Measurements from ENCODE around the gene ST6GALNAC4. TPM values are rescaled to one million over a fixed set of nuclear protein-coding genes. Genes with fewer than 3 reads are reported as not detected.

ST6GALNAC4 gene
- total and polyA plus RNA-seq, 9 of the 15 experiments (the other 6 are each of a cell fraction or from before 2014, with no cell fraction given): 2.6 to 43.1 (median 15.4) TPM

DNA sequence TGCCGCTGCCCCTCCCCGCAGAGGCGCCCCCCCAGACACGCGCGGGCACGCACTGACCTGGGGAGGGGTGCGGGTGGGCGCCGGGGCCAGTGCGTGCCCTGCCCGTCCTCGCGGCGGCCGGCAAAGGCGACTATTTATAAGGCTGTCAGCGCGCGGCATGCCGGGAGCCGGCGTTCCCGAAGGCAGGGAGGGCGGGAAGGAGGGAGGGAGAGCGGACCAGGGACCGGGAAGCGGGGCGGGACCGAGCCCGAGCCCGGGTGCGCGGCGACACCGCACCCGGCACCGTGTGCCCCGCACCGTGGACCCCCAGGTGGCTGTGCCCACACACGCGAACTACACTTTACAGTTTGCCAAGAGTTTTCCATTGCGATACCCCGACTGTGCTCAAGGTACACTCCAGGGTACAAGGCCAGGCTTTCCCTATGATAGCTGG is 39.3 kb downstream of the ST6GALNAC4 start, which contains the start of gene AK1:
Gene AK1, minus strand, starts transcription at position 110 of the 433 bp plus-strand sequence. CDS start 3,058 bp downstream, outside the sequence.
- Histone ChIP-seq H2AFZ (ENCODE audit: low read depth, low read length) (peak within 1 kb of the TSS; percentile 91), H3K9me3 (replicated peaks; ENCODE audit: control insufficient read depth, insufficient read depth, low read depth, low read length) (no peaks in the 10 kb centered on the region), H3K79me2 (ENCODE audit: control insufficient read depth, insufficient read depth, low read length) (peaks cover 12% of the 10 kb centered on the region; the same call in 2 of the 3 replicates), H3K9ac (ENCODE audit: insufficient read depth in 1 of 2, low read depth in 2 of 2, low read length in 2 of 2) (peak within 1 kb of the TSS; percentile 72 to 94), H3K9me1 (ENCODE audit: control insufficient read depth, insufficient read depth, low read length) (no peaks in the 10 kb centered on the region), H3K36me3 (ENCODE audit: control insufficient read depth, insufficient read depth, low read length) (no peaks in the 10 kb centered on the region; the same call in 2 of the 3 replicates), H3K27me3 (ENCODE audit: control insufficient read depth in 2 of 2, insufficient read depth in 2 of 2, low read length in 2 of 2) (no peaks in the 10 kb centered on the region), H4K20me1 (replicated peaks; ENCODE audit: control insufficient read depth, insufficient read depth, low read length) (no peaks in the 10 kb centered on the region), H3K4me2 (ENCODE audit: insufficient read depth, low read length) (peak within 1 kb of the TSS; percentile 80), H3K4me3 (peak within 1 kb of the TSS; percentile 46), H3K4me1 (replicated peaks in 1 of 2; ENCODE audit: control insufficient read depth in 2 of 2, insufficient read depth in 2 of 2, low read length in 2 of 2) (peaks cover 19 to 54% of the 10 kb centered on the region in 2 experiments; a peak in 4 of 5 replicates), H3K27ac (ENCODE audit: extremely low read depth, low read depth, low read length) (peak within 1 kb of the TSS; percentile 65)
- POLR2A ChIA-PET: interaction anchor here (0.6 to 1.5 kb wide), 6 partner anchors 10 to 107 kb away, joined by 3 to 5 read pairs (median 4); no protein-coding TSS in a partner anchor
- 0% methylated on average over 12 of the region's 44 CpGs for WGBS (ENCODE audit: insufficient coverage, low coverage, missing lambda C conversion rate)
- DNase-seq (ENCODE audit: extremely low read depth in 1 of 4, low spot score in 3 of 4) (peak; percentile 68 to 82 (median 80)), ATAC-seq (peak; percentile 85), FAIRE-seq (peak; percentile 19)
- no TSS peak for BruUV-seq (replicated peaks)
- intact Hi-C loops (cut with micrococcal nuclease): loop anchor here (10.0 kb wide), 1 partner anchor 283 kb away; no protein-coding TSS in a partner anchor
- in situ Hi-C loops (cut with MboI): loop anchor here (5.0 to 10.0 kb wide), 3 partner anchors 35 to 375 kb away; no protein-coding TSS in a partner anchor
- CTCF ChIA-PET (ENCODE audit: low intra/inter-chr PET ratio): no interaction called here
- no peak for TF ChIP-seq ZBED1 (IDR thresholded peaks at IDR 0.05)
- TF ChIP-seq, protein P1, sequence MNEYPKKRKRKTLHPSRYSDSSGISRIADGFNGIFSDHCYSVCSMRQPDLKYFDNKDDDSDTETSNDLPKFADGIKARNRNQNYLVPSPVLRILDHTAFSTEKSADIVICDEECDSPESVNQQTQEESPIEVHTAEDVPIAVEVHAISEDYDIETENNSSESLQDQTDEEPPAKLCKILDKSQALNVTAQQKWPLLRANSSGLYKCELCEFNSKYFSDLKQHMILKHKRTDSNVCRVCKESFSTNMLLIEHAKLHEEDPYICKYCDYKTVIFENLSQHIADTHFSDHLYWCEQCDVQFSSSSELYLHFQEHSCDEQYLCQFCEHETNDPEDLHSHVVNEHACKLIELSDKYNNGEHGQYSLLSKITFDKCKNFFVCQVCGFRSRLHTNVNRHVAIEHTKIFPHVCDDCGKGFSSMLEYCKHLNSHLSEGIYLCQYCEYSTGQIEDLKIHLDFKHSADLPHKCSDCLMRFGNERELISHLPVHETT (CRISPR knock-in tag; conservative IDR thresholded peaks at IDR 0.05 in 1 of 2, IDR thresholded peaks at IDR 0.05 in 1 of 2): peak in 1 of 2 experiments; percentile 59; a peak in 1 of 4 replicates
- no peak for TF ChIP-seq JUND (IDR thresholded peaks at IDR 0.05; ENCODE audit: borderline replicate concordance, low read depth, low read length)
- TF ChIP-seq JUND (tag; IDR thresholded peaks at IDR 0.05; ENCODE audit: borderline replicate concordance, low read depth, low read length): no peak
- TF ChIP-seq ZBTB9 (CRISPR knock-in tag; IDR thresholded peaks at IDR 0.05): no peak
- no peak for TF ChIP-seq JUN (IDR thresholded peaks at IDR 0.05; ENCODE audit: borderline replicate concordance, low read depth, low read length)
- no peak for TF ChIP-seq JUN (CRISPR knock-in tag; IDR thresholded peaks at IDR 0.05; ENCODE audit: borderline replicate concordance)
- no peak for TF ChIP-seq GTF2F1 (IDR thresholded peaks at IDR 0.05; ENCODE audit: low read depth, low read length)
- TF ChIP-seq RBM17 (IDR thresholded peaks at IDR 0.05; ENCODE audit: borderline replicate concordance, low read depth, low read length): no peak
- TF ChIP-seq E2F6 (IDR thresholded peaks at IDR 0.05; ENCODE audit: borderline replicate concordance in 1 of 2, extremely low read depth in 1 of 2, insufficient read depth in 1 of 2, insufficient read length in 1 of 2, low read depth in 1 of 2, low read length in 1 of 2, poor library complexity in 1 of 2, severe bottlenecking in 1 of 2): peak; percentile 65 to 77
- no peak for TF ChIP-seq RBM14 (IDR thresholded peaks at IDR 0.05; ENCODE audit: borderline replicate concordance, insufficient read depth, low read depth, low read length)
